ENCODE results near the gene FILIP1. TPM values are rescaled to one million over a fixed set of nuclear protein-coding genes. Genes with fewer than 3 reads are reported as not detected.

The FILIP1 gene
- total and polyA plus RNA-seq, 2 donors (not counting 1 experiment from before 2014, with no cell fraction given), result 0.33 to 2.3 TPM

- no peaks in the 10 kb centered on the region for H3K36me3 ChIP-seq (ENCODE audit: control insufficient read depth, insufficient read depth, low read length)
- H3K4me2 ChIP-seq (ENCODE audit: extremely low read depth, insufficient read depth, low read length), result no peak overlapping the region
- no peak overlapping the region for H3K4me3 ChIP-seq (replicated peaks in 1 of 4; ENCODE audit: control extremely low read depth in 1 of 4, insufficient read depth in 1 of 4, low read depth in 3 of 4, low read length in 4 of 4)
- H3K79me2 ChIP-seq (ENCODE audit: control insufficient read depth, insufficient read depth, low read length), result no peaks in the 10 kb centered on the region
- H3K9me3 ChIP-seq (ENCODE audit: control insufficient read depth, insufficient read depth, low read depth, low read length), result no peaks in the 10 kb centered on the region
- no peaks in the 10 kb centered on the region for H4K20me1 ChIP-seq (ENCODE audit: control insufficient read depth, extremely low read depth, insufficient read depth, low read length)
- H3K9ac ChIP-seq (ENCODE audit: insufficient read depth, low read length), result no peak overlapping the region
- TF ChIP-seq EZH2 (IDR thresholded peaks at IDR 0.05; ENCODE audit: low read length, missing control alignments) (no peak), CTCF (conservative IDR thresholded peaks at IDR 0.05 in 1 of 2, IDR thresholded peaks at IDR 0.05 in 1 of 2; ENCODE audit: low read depth in 1 of 2, low read length in 2 of 2) (no peak)
- no peak overlapping the region for H3K27ac ChIP-seq (ENCODE audit: insufficient read depth, low read length)
- no peak overlapping the region for H2AFZ ChIP-seq (ENCODE audit: low read length)
- peaks cover 7% of the 10 kb centered on the region for H3K4me1 ChIP-seq (ENCODE audit: control insufficient read depth, extremely low read depth, insufficient read depth, low read length)
- H3K27me3 ChIP-seq (ENCODE audit: control insufficient read depth, insufficient read depth, low read length), result no peaks in the 10 kb centered on the region
- DNase-seq (ENCODE audit: low read depth in 2 of 2), result peak in 1 of 2 donors; percentile 74
Observed at GRCh38 chr6:75422024-75422639, 71.5 kb downstream of the FILIP1 start.

- no peak overlapping the region for H2AFZ ChIP-seq (ENCODE audit: low read length)
Observed at GRCh38 chr6:75421316-75422023, 72.1 kb downstream of the FILIP1 start.

More at GRCh38 chr6:75421316-75422023, 72.1 kb downstream of the FILIP1 start:
- Histone ChIP-seq H3K4me2 (ENCODE audit: extremely low read depth, insufficient read depth, low read length) (no peak overlapping the region), H3K9ac (ENCODE audit: insufficient read depth, low read length) (no peak overlapping the region), H3K4me3 (replicated peaks in 1 of 4; ENCODE audit: control extremely low read depth in 1 of 4, insufficient read depth in 1 of 4, low read depth in 3 of 4, low read length in 4 of 4) (no peak overlapping the region), H3K9me3 (ENCODE audit: control insufficient read depth, insufficient read depth, low read depth, low read length) (no peaks in the 10 kb centered on the region), H3K27ac (ENCODE audit: insufficient read depth, low read length) (no peak overlapping the region), H3K4me1 (ENCODE audit: control insufficient read depth, extremely low read depth, insufficient read depth, low read length) (peaks cover 7% of the 10 kb centered on the region), H3K36me3 (ENCODE audit: control insufficient read depth, insufficient read depth, low read length) (no peaks in the 10 kb centered on the region), H4K20me1 (ENCODE audit: control insufficient read depth, extremely low read depth, insufficient read depth, low read length) (no peaks in the 10 kb centered on the region), H3K27me3 (ENCODE audit: control insufficient read depth, insufficient read depth, low read length) (no peaks in the 10 kb centered on the region), H3K79me2 (ENCODE audit: control insufficient read depth, insufficient read depth, low read length) (no peaks in the 10 kb centered on the region)
- TF ChIP-seq EZH2 (IDR thresholded peaks at IDR 0.05; ENCODE audit: low read length, missing control alignments), result no peak
- no peak for TF ChIP-seq CTCF (conservative IDR thresholded peaks at IDR 0.05 in 1 of 2, IDR thresholded peaks at IDR 0.05 in 1 of 2; ENCODE audit: low read depth in 1 of 2, low read length in 2 of 2)
- no peak for DNase-seq (ENCODE audit: low read depth in 2 of 2)

All from fibroblast of lung (primary cell).